Mesenteric fat pad (tissue), 1 donor: ENCODE data around the gene RHCE. TPM values are rescaled to one million over a fixed set of nuclear protein-coding genes. Genes with fewer than 3 reads are reported as not detected.
"Not testable (repeated sequence)": the region's sequence is repeated elsewhere in the genome, so short reads cannot be mapped to it uniquely, and the experiment has no call there.

Source experiments
- DNase-seq: peaks from one replicate; pipeline ENCODE4 v3.0.0-alpha.2; 2020; ENCODE audit warnings: low spot score
- long read RNA-seq: library from polyadenylated mRNA; unstranded; transcript quantifications from one replicate; pipeline ENCODE4 v2.0.0, GENCODE V29; 2020
- total RNA-seq: library from RNA; stranded (reverse); fragmentation: NEBNext Ultra II Directional; extraction: Animal tissue kit (Norgen Biotek cat#: 25700); gene quantifications from one replicate; pipeline ENCODE4 v1.2.1, GENCODE V29; 2021
- donor health status: DM: yes; HTN: yes; CAD: no.

The RHCE gene
- total RNA-seq = not detected
- long read RNA-seq, partial matches to known transcripts = 0 of 2 reads
- long read RNA-seq, other reads (novel, unspliced or antisense) = 2 of 2 reads

DNA sequence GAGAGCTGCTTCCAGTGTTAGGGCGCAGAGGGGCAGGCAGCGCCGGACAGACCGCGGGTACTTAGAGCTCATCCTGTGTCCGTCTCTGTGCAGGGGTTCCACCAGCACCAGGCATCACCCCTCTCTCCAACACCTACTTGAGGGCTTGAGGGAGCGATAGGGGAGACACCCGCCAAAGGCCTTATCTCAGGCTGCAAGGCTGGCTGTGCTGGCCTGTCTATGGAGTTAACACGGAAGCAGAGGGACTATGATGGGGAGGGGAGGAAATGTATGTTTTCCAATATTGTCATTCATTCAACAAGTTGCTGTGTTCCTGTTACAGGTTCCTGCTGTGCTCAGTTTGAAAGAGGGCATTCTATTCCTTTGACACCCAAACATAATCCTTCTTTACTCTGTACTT lies at the start of gene RHCE:
RHCE (minus strand) TSS at position 111 of the 400 bp plus-strand sequence; CDS start at position 72, 39 bp downstream.
- not testable (repeated sequence) for DNase-seq

- DNase-seq = no peak
Measured at GRCh38 chr1:25469177-25469576, 48.6 kb upstream of the RHCE start.

DNA sequence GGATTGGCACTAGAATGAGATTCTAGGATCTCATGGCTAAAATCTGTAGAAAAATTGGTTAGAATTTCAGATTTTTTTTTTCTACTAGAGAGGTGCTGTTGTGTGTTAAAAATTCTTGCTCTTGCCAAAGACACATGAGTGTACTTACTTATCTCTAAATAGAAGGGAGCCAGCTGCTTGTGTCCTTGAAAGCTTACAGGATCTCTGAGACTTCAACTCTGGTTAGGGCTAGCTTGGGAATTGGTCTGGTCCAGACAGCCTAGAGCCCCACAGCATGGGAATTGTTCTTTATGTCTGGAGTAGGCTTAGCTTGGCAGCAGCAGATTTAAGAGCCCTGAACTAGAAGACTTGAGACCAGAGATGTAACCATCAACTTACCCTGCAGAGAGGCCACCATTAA lies 47.4 kb upstream of the RHCE start:
- DNase-seq = no peak

DNA sequence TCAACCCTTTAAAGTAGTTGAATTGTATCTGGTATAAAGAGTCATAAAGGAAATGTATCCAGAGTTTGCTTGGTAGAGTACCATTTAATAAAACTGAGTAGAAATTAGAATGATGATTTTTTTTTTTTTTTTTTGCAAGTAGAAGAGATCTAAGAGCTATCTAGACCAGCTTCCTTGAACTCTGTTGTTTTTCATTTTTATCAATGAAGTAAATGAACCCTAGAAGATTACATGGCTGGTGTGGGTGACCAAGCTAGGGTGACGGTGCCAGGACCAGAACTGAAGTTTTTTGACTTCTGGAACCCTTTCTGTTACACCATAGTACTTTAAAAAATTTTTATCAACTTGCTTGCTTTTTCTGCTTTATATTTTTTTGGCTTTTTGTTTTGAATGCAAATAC lies 47.0 kb upstream of the RHCE start:
- no peak for DNase-seq

DNA sequence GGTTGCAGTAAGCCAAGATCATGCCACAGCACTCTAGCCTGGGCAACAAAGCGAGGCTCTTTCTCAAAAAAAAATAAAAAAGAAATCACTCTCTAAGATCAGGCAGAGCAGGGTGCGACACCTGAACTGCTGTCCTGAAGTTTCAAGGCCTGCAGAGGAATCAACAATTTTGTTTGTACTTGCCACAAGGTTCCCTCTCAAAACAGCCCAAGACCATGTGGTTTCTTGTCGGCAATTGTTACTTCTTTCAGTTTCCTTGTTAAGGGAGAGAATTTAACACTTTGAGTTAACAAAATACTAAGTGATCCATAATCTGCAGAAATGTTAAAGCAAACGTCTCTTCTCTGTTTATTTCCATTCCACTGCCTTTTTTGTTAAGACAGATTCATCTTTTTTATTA lies 46.6 kb upstream of the RHCE start:
- DNase-seq = no peak

GRCh38 chr1:25462732-25463131 lies 42.1 kb upstream of the RHCE start:
- DNase-seq = no peak

- DNase-seq = no peak
Measured at GRCh38 chr1:25461849-25462248, 41.2 kb upstream of the RHCE start.

DNA sequence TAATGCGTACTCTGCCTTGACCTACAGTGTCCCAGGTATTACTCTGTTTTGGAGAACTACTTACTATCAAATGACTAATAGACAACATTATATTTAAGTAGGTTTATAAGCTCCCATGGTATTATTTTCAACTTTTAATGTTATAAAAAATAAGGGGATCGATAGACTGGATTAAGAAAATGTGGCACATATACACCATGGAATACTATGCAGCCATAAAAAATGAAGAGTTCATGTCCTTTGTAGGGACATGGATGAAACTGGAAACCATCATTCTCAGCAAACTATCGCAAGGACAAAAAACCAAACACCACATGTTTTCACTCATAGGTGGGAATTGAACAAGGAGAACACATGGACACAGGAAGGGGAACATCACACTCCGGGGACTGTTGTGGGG lies 40.2 kb upstream of the RHCE start:
- not testable (repeated sequence) for DNase-seq

- no peak for DNase-seq
Measured at GRCh38 chr1:25460020-25460419, 39.4 kb upstream of the RHCE start.

DNA sequence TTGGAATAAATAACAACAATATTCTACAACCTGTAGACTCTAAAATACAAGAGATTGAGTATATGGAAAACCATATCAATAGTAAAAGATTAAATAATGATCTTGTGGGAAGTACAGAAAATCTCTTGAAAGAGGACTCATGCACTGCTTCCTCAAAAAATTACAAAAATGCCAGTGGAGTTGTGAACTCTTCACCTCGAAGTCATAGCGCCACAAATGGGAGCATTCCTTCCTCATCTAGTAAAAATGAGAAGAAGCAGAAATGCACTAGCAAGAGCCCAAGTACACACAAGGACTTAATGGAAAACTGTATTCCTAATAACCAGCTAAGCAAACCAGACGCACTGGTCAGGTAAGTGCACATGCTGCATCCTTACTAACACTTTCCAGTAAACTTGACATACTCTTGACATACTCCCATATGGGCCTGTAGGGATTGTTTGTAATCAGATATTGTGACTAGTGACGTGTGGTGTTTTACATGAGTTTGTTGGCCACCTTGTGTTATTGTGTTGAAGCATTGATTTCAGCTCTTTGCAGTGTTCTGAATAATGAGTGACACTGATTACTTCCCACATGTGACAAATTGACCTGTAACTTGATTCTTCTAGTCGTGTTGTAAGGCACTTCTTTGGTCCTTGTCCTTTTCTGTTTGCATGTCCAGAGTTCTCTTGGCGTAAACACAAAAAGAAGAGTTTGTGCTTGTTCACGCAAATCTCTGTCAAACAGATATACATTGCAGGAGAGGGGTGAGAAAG lies 38.1 kb upstream of the RHCE start:
- no peak for DNase-seq

DNA sequence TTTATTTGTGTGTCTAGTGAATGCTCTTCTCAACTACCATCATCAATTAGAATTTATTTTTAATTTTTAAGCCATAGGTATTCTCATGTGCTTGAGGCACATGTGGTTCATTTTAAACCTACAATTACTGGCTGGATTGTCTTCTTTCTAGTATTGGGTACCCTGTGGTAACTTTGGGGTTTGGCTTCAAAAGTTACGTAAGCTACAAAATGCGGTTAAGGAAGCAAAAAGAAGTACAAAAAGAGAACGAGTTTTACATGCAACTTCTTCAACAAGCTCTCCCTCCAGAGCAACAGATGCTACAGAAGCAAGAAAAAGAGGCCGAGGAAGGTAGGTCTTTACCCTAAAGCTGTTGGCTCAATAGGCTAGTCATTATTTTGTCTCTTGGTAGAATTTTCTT lies 35.9 kb upstream of the RHCE start:
- DNase-seq = no peak

DNA sequence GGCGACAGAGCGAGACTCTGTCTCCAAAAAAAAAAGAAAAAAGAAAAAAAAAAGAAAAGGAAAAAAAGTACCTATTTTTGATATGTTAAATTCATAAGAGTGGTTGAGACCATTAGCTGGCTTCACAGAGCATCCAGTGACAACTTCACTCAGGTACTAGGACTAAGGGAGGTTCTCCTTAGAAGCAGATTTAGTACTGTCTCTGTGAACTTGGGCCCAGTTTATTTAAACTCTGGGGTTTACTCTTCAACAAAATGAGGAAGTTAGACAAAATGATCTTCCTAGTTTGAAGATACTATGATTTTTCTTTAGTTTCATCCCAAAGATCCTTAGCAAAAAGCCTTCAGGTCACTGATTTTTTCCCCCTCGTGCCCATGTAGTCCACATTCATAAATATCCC lies 31.3 kb upstream of the RHCE start:
- no peak for DNase-seq

GRCh38 chr1:25450891-25451290 lies 30.3 kb upstream of the RHCE start:
- DNase-seq = no peak

GRCh38 chr1:25447547-25447946 lies 26.9 kb upstream of the RHCE start:
- DNase-seq = no peak

GRCh38 chr1:25445993-25446538 lies 25.4 kb upstream of the RHCE start:
- no peak for DNase-seq

DNA sequence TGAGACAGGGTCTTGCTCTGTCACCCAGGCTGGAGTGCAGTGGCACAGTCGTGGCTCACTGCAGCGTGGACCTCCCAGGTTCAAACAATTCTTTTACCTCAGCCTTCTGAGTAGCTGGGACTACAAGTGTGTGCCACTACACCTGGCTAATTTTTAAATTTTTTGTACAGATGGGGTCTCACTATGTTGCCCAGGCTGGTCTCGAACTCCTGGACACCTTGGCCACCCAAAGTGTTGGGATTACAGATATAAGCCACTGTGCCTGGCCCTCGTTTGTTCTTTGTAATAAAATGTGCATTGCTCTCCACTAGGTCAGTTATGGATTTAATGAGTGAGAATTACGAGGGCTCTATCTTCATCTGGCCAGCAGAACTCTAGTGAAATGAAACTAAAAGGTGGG lies 24.0 kb upstream of the RHCE start:
- not testable (repeated sequence) for DNase-seq

DNA sequence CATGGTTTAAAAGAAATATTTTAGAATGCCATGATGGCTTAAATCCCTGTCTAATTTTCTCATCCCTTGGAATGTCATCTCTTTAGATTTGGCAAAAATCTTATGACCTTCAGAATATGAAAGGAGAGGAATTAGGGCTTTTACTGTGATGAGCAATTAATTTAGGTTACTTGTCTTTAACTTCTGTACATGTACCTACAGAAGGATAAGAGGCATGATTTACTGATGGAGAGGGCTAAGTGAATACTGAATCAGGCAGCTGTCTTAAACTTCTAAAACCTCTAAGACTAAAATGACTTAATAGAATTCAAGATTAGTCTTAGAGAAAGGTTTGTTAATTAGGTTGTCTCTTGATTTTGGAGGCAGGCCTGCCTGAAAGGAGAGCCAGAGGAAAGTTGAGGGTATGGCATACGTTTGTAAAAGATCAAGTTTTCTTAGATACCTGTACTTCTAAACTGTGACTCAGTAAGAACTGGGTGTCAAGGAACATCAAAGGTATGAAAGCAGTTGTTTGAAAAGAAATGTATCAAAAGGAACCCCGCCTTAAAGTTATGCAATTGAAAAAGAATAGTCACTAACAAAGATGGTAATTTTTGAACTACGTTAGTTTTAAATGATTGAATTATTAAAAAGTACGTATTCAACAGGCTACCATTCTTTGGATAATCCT lies 22.5 kb upstream of the RHCE start:
- DNase-seq = no peak

GRCh38 chr1:25442178-25442577 lies 21.6 kb upstream of the RHCE start:
- DNase-seq = no peak

DNA sequence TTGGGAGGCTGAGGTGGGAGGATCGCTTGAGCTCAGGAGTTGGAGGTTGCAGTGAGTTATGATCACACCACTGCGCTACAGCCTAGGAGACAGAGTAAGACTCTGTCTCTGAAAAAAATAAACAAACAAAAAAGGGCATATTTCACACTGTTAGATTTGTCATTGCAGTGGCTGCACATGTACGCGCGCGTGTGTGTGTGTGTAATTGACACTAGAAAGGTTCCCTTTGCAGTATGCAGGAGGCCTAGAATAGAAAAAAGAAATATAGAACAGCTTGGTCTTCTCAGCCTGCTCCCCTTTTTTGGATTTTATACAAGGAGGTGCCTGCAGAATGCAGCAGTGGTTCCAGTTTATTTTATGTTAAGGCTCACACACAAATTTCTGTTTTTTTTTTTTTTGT lies 18.7 kb upstream of the RHCE start:
- DNase-seq = no peak

DNA sequence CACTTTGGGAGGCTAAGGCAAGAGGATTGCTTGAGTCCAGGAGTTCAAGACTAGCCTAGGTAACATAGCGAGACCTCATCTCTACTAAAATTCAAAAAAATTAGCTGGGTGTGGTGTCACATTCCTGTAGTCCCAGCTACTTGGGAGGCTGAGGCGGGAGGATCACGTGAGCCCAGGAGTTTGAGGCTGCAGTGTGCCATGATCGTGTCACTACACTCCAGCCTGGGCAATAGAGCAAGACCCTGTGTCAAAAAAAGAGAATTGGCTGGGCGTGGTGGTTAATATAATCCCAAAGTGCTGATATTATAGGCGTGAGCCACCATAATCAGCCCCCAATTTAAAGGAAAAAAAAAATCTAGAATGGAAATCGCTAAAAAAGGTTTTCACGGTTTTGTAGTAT lies 17.0 kb upstream of the RHCE start:
- no peak for DNase-seq

DNA sequence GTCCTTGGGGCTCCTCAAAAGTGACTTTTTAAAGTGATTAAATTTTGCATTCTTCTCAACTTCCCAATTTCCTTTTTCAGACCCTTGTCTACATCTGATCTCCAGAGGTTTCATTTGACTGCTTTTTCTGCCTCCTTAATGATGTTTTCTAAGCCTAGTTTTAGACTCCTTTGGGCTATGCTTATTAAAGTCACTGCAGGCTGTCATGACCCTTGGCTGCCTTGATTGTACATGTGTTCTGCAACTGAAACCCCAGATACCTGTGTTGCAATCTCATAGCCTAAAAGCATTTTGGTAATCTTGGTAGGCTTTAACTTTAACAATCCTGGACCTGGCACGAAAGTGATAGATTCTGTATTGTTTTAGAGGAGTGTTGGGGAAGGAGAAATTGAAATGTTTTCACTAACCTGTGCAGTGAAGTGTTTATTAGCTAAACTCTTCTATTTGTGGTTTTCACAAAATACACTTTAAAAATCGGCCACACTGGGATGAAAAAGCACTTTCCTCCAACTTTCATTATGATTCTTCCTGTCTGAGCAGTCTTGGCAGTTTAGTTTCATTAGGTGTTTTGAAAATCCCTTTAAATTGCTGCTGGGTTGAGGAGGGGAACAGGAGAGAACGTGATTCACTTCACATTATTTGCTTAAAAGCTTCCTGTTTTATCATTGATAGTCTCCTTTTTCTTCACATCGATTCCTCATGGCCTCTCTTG lies 14.9 kb upstream of the RHCE start:
- DNase-seq = no peak
